Astrocyte (in vitro differentiated cells and primary cell): ENCODE measurements around the gene EPAS1. TPM values are rescaled to one million over a fixed set of nuclear protein-coding genes. Genes with fewer than 3 reads are reported as not detected.

Source experiments
- DNase-seq: peaks from one replicate; pipeline ENCODE4 v3.0.0-alpha.2; 2010; ENCODE audit warnings: low read depth
- FAIRE-seq: peaks from 2 replicates; lab custom pipeline; 2011; peaks lifted over from hg19 to GRCh38; lab: Jason Lieb, UNC
- H2AFZ ChIP-seq: 2 replicates; pipeline ENCODE4 v1.6.0; 2012; ENCODE audit warnings: low read depth, low read length, inconsistent platforms
- H3K27ac ChIP-seq: 2 replicates; pipeline ENCODE4 v1.5.1; 2011; ENCODE audit warnings: low read depth, low read length, inconsistent platforms
- H3K27me3 ChIP-seq: 2 replicates; pipeline ENCODE4 v1.6.0; 2011; ENCODE audit warnings: low read length, inconsistent platforms; ENCODE audit not compliant: insufficient read depth
- H3K36me3 ChIP-seq: 2 replicates; pipeline ENCODE4 v1.5.1; 2011; ENCODE audit warnings: low read length, inconsistent platforms; ENCODE audit not compliant: insufficient read depth
- H3K4me1 ChIP-seq: 2 replicates; pipeline ENCODE4 v1.5.1; 2011; ENCODE audit warnings: low read length, inconsistent platforms; ENCODE audit not compliant: insufficient read depth
- H3K4me2 ChIP-seq: 2 replicates; pipeline ENCODE4 v1.6.0; 2012; ENCODE audit warnings: low read length, inconsistent platforms
- H3K4me3 ChIP-seq: 2 replicates; pipeline ENCODE4 v1.5.1; 2011; ENCODE audit warnings: low read depth, mild to moderate bottlenecking, low read length, inconsistent platforms; ENCODE audit not compliant: insufficient read depth
- H3K79me2 ChIP-seq: 2 replicates; pipeline ENCODE4 v1.6.0; 2012; ENCODE audit warnings: mild to moderate bottlenecking, low read length, inconsistent platforms; ENCODE audit not compliant: insufficient read depth
- H3K9ac ChIP-seq: 2 replicates; pipeline ENCODE4 v1.6.0; 2012; ENCODE audit warnings: mild to moderate bottlenecking, low read length, inconsistent platforms
- H3K9me3 ChIP-seq: 2 replicates; pipeline ENCODE4 v1.5.1; 2012; ENCODE audit warnings: low read depth, mild to moderate bottlenecking, low read length, inconsistent platforms; ENCODE audit not compliant: insufficient read depth
- H4K20me1 ChIP-seq: 2 replicates; pipeline ENCODE4 v1.6.0; 2012; ENCODE audit warnings: low read length, inconsistent platforms; ENCODE audit not compliant: insufficient read depth
- H3K27ac Mint-ChIP-seq: one replicate; pipeline ENCODE4 v1.8.0; 2021; ENCODE audit warnings: mild to moderate bottlenecking, mixed read lengths; ENCODE audit not compliant: unreplicated experiment
- H3K27me3 Mint-ChIP-seq: one replicate; pipeline ENCODE4 v1.8.0; 2021; ENCODE audit warnings: low read depth, mixed read lengths; ENCODE audit not compliant: unreplicated experiment
- H3K36me3 Mint-ChIP-seq: one replicate; pipeline ENCODE4 v1.8.0; 2021; ENCODE audit warnings: low read depth, mixed read lengths; ENCODE audit not compliant: unreplicated experiment
- H3K4me1 Mint-ChIP-seq: one replicate; pipeline ENCODE4 v1.8.0; 2021; ENCODE audit warnings: low read depth, mixed read lengths; ENCODE audit not compliant: unreplicated experiment
- H3K4me3 Mint-ChIP-seq: one replicate; pipeline ENCODE4 v1.8.0; 2021; ENCODE audit warnings: mild to moderate bottlenecking, moderate library complexity, mixed read lengths; ENCODE audit not compliant: unreplicated experiment
- H3K9me3 Mint-ChIP-seq: one replicate; pipeline ENCODE4 v1.8.0; 2021; ENCODE audit warnings: mild to moderate bottlenecking, mixed read lengths; ENCODE audit not compliant: unreplicated experiment
- EZH2 ChIP-seq: IDR thresholded peaks from 2 replicates; pipeline ENCODE4 v1.6.1; 2012; ENCODE audit warnings: mild to moderate bottlenecking, low read length, inconsistent platforms; ENCODE audit not compliant: insufficient read depth
- total RNA-seq: library from RNA; stranded (reverse); gene quantifications from 2 replicates; pipeline ENCODE4 v1.2.1, GENCODE V29; 2021
- TF ChIP-seq, protein P1 (sequence below): IDR thresholded peaks from 2 replicates; pipeline ENCODE4 v1.5.1; 2011; ENCODE audit warnings: low read depth, mild to moderate bottlenecking, inconsistent platforms, low read length, moderate library complexity; ENCODE audit not compliant: insufficient read depth

EPAS1 gene
- total RNA-seq, 1 donor from 2014 or later = 42.8 TPM

GRCh38 chr2:46411245-46411641 is 114.0 kb downstream of the EPAS1 start:
- Histone ChIP-seq H3K36me3 (no peaks in the 10 kb centered on the region), H3K9ac (no peak overlapping the region), H4K20me1 (no peaks in the 10 kb centered on the region), H3K27ac (no peak overlapping the region), H3K27me3 (no peaks in the 10 kb centered on the region), H3K4me3 (no peak overlapping the region), H3K4me1 (peaks cover 8% of the 10 kb centered on the region), H2AFZ (no peak overlapping the region), H3K9me3 (no peaks in the 10 kb centered on the region), H3K79me2 (no peaks in the 10 kb centered on the region), H3K4me2 (no peak overlapping the region)
- Mint-ChIP-seq H3K4me3 (no peak overlapping the region), H3K9me3 (peaks cover 2% of the 10 kb centered on the region), H3K27me3 (peaks cover 22% of the 10 kb centered on the region), H3K36me3 (peaks cover 2% of the 10 kb centered on the region), H3K4me1 (peaks cover 5% of the 10 kb centered on the region), H3K27ac (no peak overlapping the region)
- FAIRE-seq (no peak), DNase-seq (no peak)
- no peak for TF ChIP-seq EZH2
- TF ChIP-seq, protein P1, sequence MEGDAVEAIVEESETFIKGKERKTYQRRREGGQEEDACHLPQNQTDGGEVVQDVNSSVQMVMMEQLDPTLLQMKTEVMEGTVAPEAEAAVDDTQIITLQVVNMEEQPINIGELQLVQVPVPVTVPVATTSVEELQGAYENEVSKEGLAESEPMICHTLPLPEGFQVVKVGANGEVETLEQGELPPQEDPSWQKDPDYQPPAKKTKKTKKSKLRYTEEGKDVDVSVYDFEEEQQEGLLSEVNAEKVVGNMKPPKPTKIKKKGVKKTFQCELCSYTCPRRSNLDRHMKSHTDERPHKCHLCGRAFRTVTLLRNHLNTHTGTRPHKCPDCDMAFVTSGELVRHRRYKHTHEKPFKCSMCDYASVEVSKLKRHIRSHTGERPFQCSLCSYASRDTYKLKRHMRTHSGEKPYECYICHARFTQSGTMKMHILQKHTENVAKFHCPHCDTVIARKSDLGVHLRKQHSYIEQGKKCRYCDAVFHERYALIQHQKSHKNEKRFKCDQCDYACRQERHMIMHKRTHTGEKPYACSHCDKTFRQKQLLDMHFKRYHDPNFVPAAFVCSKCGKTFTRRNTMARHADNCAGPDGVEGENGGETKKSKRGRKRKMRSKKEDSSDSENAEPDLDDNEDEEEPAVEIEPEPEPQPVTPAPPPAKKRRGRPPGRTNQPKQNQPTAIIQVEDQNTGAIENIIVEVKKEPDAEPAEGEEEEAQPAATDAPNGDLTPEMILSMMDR = no peak

DNA sequence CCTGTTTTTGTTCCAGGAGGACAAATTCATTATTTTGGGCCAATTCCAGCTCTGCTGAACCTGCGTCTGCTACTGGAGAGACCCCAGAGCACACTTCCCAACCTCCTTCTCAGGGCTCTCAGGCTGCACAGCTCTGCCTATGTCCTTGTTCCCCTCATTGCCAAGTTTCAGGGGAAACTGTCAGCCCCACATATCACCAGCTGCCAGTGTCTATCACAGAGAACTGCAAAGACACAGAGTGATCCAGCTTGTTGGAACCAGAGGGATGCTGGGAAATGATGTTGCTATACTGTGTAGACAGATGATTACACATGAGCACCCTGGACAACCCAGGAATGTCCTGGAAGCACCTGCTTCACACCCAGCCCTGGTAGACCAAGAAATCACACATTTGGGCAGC is 114.8 kb downstream of the EPAS1 start:
- no peak for FAIRE-seq

DNA sequence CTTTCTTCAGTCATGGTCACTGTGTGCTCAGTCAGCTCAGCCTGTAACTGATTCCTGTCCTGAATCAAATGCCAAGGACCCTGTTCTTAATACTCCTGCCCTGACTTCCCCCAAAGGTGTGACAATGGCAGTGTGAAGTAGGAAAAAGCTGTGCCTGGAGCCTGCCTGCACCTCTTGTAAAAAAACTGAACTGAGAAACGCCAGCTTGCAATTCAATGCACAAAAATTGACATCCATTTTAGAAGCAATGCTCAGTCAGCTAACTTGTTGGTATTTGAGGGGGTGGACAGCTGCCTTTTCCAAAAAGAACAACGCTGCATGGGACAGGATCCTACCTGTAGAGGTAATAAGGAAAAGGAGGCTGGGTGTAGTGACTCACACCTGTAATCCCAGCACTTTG is 115.9 kb downstream of the EPAS1 start:
- no peak overlapping the region for H3K9ac ChIP-seq
- FAIRE-seq (no peak), DNase-seq (no peak)
- no peaks in the 10 kb centered on the region for H3K36me3 ChIP-seq
- Mint-ChIP-seq H3K27ac (no peak overlapping the region), H3K36me3 (peaks cover 2% of the 10 kb centered on the region), H3K9me3 (peaks cover 5% of the 10 kb centered on the region), H3K4me1 (peaks cover 3% of the 10 kb centered on the region), H3K4me3 (no peak overlapping the region), H3K27me3 (peaks cover 19% of the 10 kb centered on the region)
- H3K4me3 ChIP-seq = no peak overlapping the region
- no peak overlapping the region for H3K4me2 ChIP-seq
- H3K27me3 ChIP-seq = no peaks in the 10 kb centered on the region
- no peaks in the 10 kb centered on the region for H4K20me1 ChIP-seq
- no peak overlapping the region for H3K27ac ChIP-seq
- H3K79me2 ChIP-seq = no peaks in the 10 kb centered on the region
- no peak overlapping the region for H2AFZ ChIP-seq
- TF ChIP-seq EZH2 = no peak
- peaks cover 8% of the 10 kb centered on the region for H3K4me1 ChIP-seq
- H3K9me3 ChIP-seq = peaks cover 8% of the 10 kb centered on the region

More for the DNA sequence above, 114.8 kb downstream of the EPAS1 start:
- DNase-seq = no peak
- H3K9me3 Mint-ChIP-seq = peaks cover 5% of the 10 kb centered on the region
- Histone ChIP-seq H3K4me1 (peaks cover 8% of the 10 kb centered on the region), H3K36me3 (no peaks in the 10 kb centered on the region), H3K79me2 (no peaks in the 10 kb centered on the region), H2AFZ (no peak overlapping the region), H3K9ac (no peak overlapping the region), H3K27ac (no peak overlapping the region), H4K20me1 (no peaks in the 10 kb centered on the region), H3K9me3 (peaks cover 5% of the 10 kb centered on the region), H3K4me3 (no peak overlapping the region), H3K27me3 (no peaks in the 10 kb centered on the region), H3K4me2 (no peak overlapping the region)
- H3K27ac Mint-ChIP-seq = no peak overlapping the region
- no peak overlapping the region for H3K4me3 Mint-ChIP-seq
- TF ChIP-seq, protein P1 = no peak
- no peak for TF ChIP-seq EZH2
- peaks cover 5% of the 10 kb centered on the region for H3K4me1 Mint-ChIP-seq
- H3K27me3 Mint-ChIP-seq = peaks cover 22% of the 10 kb centered on the region
- H3K36me3 Mint-ChIP-seq = peaks cover 2% of the 10 kb centered on the region
